Astrocyte of the spinal cord (primary cell): ENCODE results near the gene PAPPA2.
"Not testable (repeated sequence)": the region's sequence is repeated elsewhere in the genome, so short reads cannot be mapped to it uniquely, and the experiment has no call there.

Source experiments
- DNase-seq: peaks from one replicate; pipeline ENCODE4 v3.0.0; 2011; ENCODE audit warnings: low read depth, low spot score
- H3K4me3 ChIP-seq: 2 replicates; pipeline ENCODE4 v1.5.1; 2011; ENCODE audit warnings: low read depth, mild to moderate bottlenecking, low read length, moderate library complexity
- CTCF ChIP-seq: IDR thresholded peaks from 2 replicates; pipeline ENCODE4 v1.5.1; 2012; ENCODE audit warnings: low read depth, mild to moderate bottlenecking, low read length, inconsistent platforms
- in situ Hi-C: cut with HindIII; loops from 2 replicates; pipeline ENCODE4 v1.10.0; 2017; ENCODE audit warnings: low sequenced_read_pairs

PAPPA2 gene

GRCh38 chr1:176462674-176463378 lies at the start of gene PAPPA2:
TSS of gene PAPPA2 (plus strand) at chr1:176463175. CDS start at chr1:176556323, 93,148 bp downstream.
- in situ Hi-C loops = no loop called here
- no peak for DNase-seq
- TF ChIP-seq CTCF = no peak
- no peak within 1 kb of the TSS for H3K4me3 ChIP-seq

GRCh38 chr1:176416777-176417176 lies 46.2 kb upstream of the PAPPA2 start:
- in situ Hi-C loops = no loop called here
- no peak overlapping the region for H3K4me3 ChIP-seq
- DNase-seq = no peak
- TF ChIP-seq CTCF = no peak

- in situ Hi-C loops, H3K4me3 ChIP-seq: not testable (repeated sequence)
Observed at GRCh38 chr1:176419608-176420007, 43.4 kb upstream of the PAPPA2 start.

GRCh38 chr1:176434234-176434633 lies 28.7 kb upstream of the PAPPA2 start:
- H3K4me3 ChIP-seq = no peak overlapping the region
- TF ChIP-seq CTCF = no peak
- no peak for DNase-seq
- in situ Hi-C loops = no loop called here

More at GRCh38 chr1:176419608-176420007, 43.4 kb upstream of the PAPPA2 start:
- not testable (repeated sequence) for DNase-seq

GRCh38 chr1:176436251-176436650 lies 26.7 kb upstream of the PAPPA2 start:
- no peak for TF ChIP-seq CTCF
- in situ Hi-C loops = no loop called here
- DNase-seq = no peak
- no peak overlapping the region for H3K4me3 ChIP-seq

GRCh38 chr1:176440176-176440575 lies 22.8 kb upstream of the PAPPA2 start:
- no peak overlapping the region for H3K4me3 ChIP-seq
- in situ Hi-C loops = no loop called here
- no peak for DNase-seq
- TF ChIP-seq CTCF = no peak

GRCh38 chr1:176444286-176444685 lies 18.7 kb upstream of the PAPPA2 start:
- no peak for TF ChIP-seq CTCF
- no peak overlapping the region for H3K4me3 ChIP-seq
- in situ Hi-C loops = no loop called here
- no peak for DNase-seq
